ENCODE measurements around the gene KCTD1. TPM values are rescaled to one million over a fixed set of nuclear protein-coding genes. Genes with fewer than 3 reads are reported as not detected.

Gene KCTD1
- total and polyA plus RNA-seq, 8 donors = 7.1 to 118 (median 12.9) TPM

- TF ChIP-seq POLR2AphosphoS5 (IDR thresholded peaks at IDR 0.05) (no peak), EP300 (IDR thresholded peaks at IDR 0.05) (no peak), CTCF (IDR thresholded peaks at IDR 0.05) (no peak), POLR2A (IDR thresholded peaks at IDR 0.05) (no peak)
- Histone ChIP-seq H3K9me3 (no peaks in the 10 kb centered on the region), H3K27ac (peak overlapping the region in 2 of 5 donors; percentile 49 to 64), H3K4me3 (no peak overlapping the region), H3K36me3 (peaks cover 0 to 8% (median 0%) of the 10 kb centered on the region in 4 donors), H3K27me3 (no peaks in the 10 kb centered on the region), H3K4me1 (peaks cover 0 to 13% (median 8%) of the 10 kb centered on the region in 4 donors)
- intact Hi-C loops (cut with DNase I; ENCODE audit: low total_unique reads) = no loop called here
- DNase-seq = no peak
- 88 to 94% (median 91%) methylated on average over 4 of the region's 4 CpGs for WGBS, 5 donors
These were observed 59.2 kb downstream of the KCTD1 start for GRCh38 chr18:26489191-26489590.

GRCh38 chr18:26488417-26489009 is 59.8 kb downstream of the KCTD1 start:
- no peak for DNase-seq
- H3K4me3 ChIP-seq = no peak overlapping the region
- 43 to 63% (median 58%) methylated on average over 11 of the region's 11 CpGs for WGBS, 5 donors
- no peak overlapping the region for H3K27ac ChIP-seq
- no peaks in the 10 kb centered on the region for H3K9me3 ChIP-seq
- H3K27me3 ChIP-seq = no peaks in the 10 kb centered on the region
- TF ChIP-seq EP300 (IDR thresholded peaks at IDR 0.05) (no peak), POLR2A (IDR thresholded peaks at IDR 0.05) (no peak), POLR2AphosphoS5 (IDR thresholded peaks at IDR 0.05) (no peak), CTCF (IDR thresholded peaks at IDR 0.05) (no peak)
- intact Hi-C loops (cut with DNase I; ENCODE audit: low total_unique reads) = no loop called here
- H3K4me1 ChIP-seq = peaks cover 0 to 13% (median 8%) of the 10 kb centered on the region in 4 donors
- H3K36me3 ChIP-seq = peaks cover 0 to 8% (median 0%) of the 10 kb centered on the region in 4 donors

GRCh38 chr18:26487437-26487836 is 60.9 kb downstream of the KCTD1 start:
- peak in 1 of 3 donors; percentile 16 for TF ChIP-seq POLR2AphosphoS5 (IDR thresholded peaks at IDR 0.05)
- no peak for TF ChIP-seq CTCF (IDR thresholded peaks at IDR 0.05)
- Histone ChIP-seq H3K9me3 (no peaks in the 10 kb centered on the region), H3K36me3 (peaks cover 0 to 8% (median 0%) of the 10 kb centered on the region in 4 donors), H3K27me3 (no peaks in the 10 kb centered on the region), H3K4me3 (no peak overlapping the region), H3K27ac (no peak overlapping the region), H3K4me1 (peaks cover 0 to 13% (median 8%) of the 10 kb centered on the region in 4 donors)
- peak; percentile 49 to 76 for DNase-seq
- intact Hi-C loops (cut with DNase I; ENCODE audit: low total_unique reads) = no loop called here
- WGBS, 5 donors = 47 to 73% (median 59%) methylated on average over 7 of the region's 7 CpGs

- intact Hi-C loops (cut with DNase I; ENCODE audit: low total_unique reads) = no loop called here
- no peak overlapping the region for H3K27ac ChIP-seq
- no peaks in the 10 kb centered on the region for H3K36me3 ChIP-seq
- H3K27me3 ChIP-seq = no peaks in the 10 kb centered on the region
- no peak for DNase-seq
- no peaks in the 10 kb centered on the region for H3K9me3 ChIP-seq
- H3K4me1 ChIP-seq = peaks cover 0 to 28% (median 9%) of the 10 kb centered on the region in 4 donors
- TF ChIP-seq CTCF (IDR thresholded peaks at IDR 0.05) = no peak
- no peak for TF ChIP-seq POLR2AphosphoS5 (IDR thresholded peaks at IDR 0.05)
- no peak for TF ChIP-seq EP300 (IDR thresholded peaks at IDR 0.05)
- no peak for TF ChIP-seq POLR2A (IDR thresholded peaks at IDR 0.05)
- no peak overlapping the region for H3K4me3 ChIP-seq
- 84 to 87% (median 86%) methylated on average over 4 of the region's 4 CpGs for WGBS, 5 donors
These were observed 64.7 kb downstream of the KCTD1 start for GRCh38 chr18:26483633-26484032.

All from stomach (tissue), 9 donors.